Retina (tissue), 1 donor: Measurements from ENCODE around the gene CDK11A.

ENCODE experiments used
- DNase-seq: peaks from one replicate; pipeline ENCODE4 v3.0.0-alpha.2; 2016

CDK11A gene

GRCh38 chr1:1658583-1659549, 65.3 kb downstream of the CDK11A start, which contains the start of gene CDK11B:
Gene CDK11B, minus strand, starts transcription at chr1:1659004. Its CDS starts 1,519 bp downstream, at chr1:1657485.
- DNase-seq = peak; percentile 99
